ENCODE data around the gene ATG9B.

GRCh38 chr7:151032936-151033863, 8.9 kb upstream of the ATG9B start:
- TF ChIP-seq GABPA (IDR thresholded peaks at IDR 0.05; ENCODE audit: low read depth) (no peak), CTCF (IDR thresholded peaks at IDR 0.05) (peak; percentile 25), MAX (IDR thresholded peaks at IDR 0.05; ENCODE audit: low read depth) (no peak), RFX5 (IDR thresholded peaks at IDR 0.05; ENCODE audit: low read length) (no peak), EZH2phosphoT487 (IDR thresholded peaks at IDR 0.05; ENCODE audit: borderline replicate concordance, low read depth) (no peak), MEF2A (IDR thresholded peaks at IDR 0.05; ENCODE audit: borderline replicate concordance, low read depth) (no peak), TAF1 (IDR thresholded peaks at IDR 0.05; ENCODE audit: borderline replicate concordance, low read depth, low read length) (no peak), RAD21 (IDR thresholded peaks at IDR 0.05; ENCODE audit: low read length) (no peak), TCF12 (IDR thresholded peaks at IDR 0.05) (no peak), CHD2 (IDR thresholded peaks at IDR 0.05; ENCODE audit: low read length, partially characterized antibody) (no peak), NRF1 (IDR thresholded peaks at IDR 0.05; ENCODE audit: low read depth, low read length) (no peak), FOXJ3 (CRISPR knock-in tag; IDR thresholded peaks at IDR 0.05) (no peak), USF2 (IDR thresholded peaks at IDR 0.05; ENCODE audit: borderline replicate concordance, low read depth, low read length) (no peak)
